Endothelial cell (in vitro differentiated cells): ENCODE measurements around the gene TRANK1. TPM values are rescaled to one million over a fixed set of nuclear protein-coding genes. Genes with fewer than 3 reads are reported as not detected.

Experiments used
- DNase-seq: peaks from one replicate; pipeline ENCODE4 v3.0.0; 2021; ENCODE audit warnings: low spot score
- H3K27ac Mint-ChIP-seq: one replicate; pipeline ENCODE4 v1.8.0; 2021; ENCODE audit warnings: mixed read lengths, inconsistent platforms; ENCODE audit not compliant: unreplicated experiment
- H3K27me3 Mint-ChIP-seq: one replicate; pipeline ENCODE4 v1.8.0; 2021; ENCODE audit warnings: mild to moderate bottlenecking, moderate library complexity, mixed read lengths, inconsistent platforms; ENCODE audit not compliant: unreplicated experiment
- H3K36me3 Mint-ChIP-seq: one replicate; pipeline ENCODE4 v1.8.0; 2021; ENCODE audit warnings: mild to moderate bottlenecking, low read depth, mixed read lengths, inconsistent platforms; ENCODE audit not compliant: unreplicated experiment
- H3K4me1 Mint-ChIP-seq: one replicate; pipeline ENCODE4 v1.8.0; 2021; ENCODE audit warnings: mild to moderate bottlenecking, mixed read lengths, inconsistent platforms; ENCODE audit not compliant: unreplicated experiment
- H3K4me3 Mint-ChIP-seq: one replicate; pipeline ENCODE4 v1.8.0; 2021; ENCODE audit warnings: mild to moderate bottlenecking, mixed read lengths, inconsistent platforms; ENCODE audit not compliant: unreplicated experiment
- H3K9me3 Mint-ChIP-seq: one replicate; pipeline ENCODE4 v1.8.0; 2021; ENCODE audit warnings: mixed read lengths, inconsistent platforms; ENCODE audit not compliant: unreplicated experiment
- CTCF ChIP-seq: fragments of 200-600 bp; sonication (generic); IDR thresholded peaks from one replicate; pipeline ENCODE4 v1.5.0; 2021; ENCODE audit warnings: antibody characterized with exemption; ENCODE audit not compliant: unreplicated experiment
- total RNA-seq: library from RNA; stranded (reverse); fragmentation: NEBNext Ultra II Directional; extraction: Animal tissue kit (Norgen Biotek cat#: 25700); gene quantifications from one replicate; pipeline ENCODE4 v1.2.1, GENCODE V29; 2021; ENCODE audit not compliant: unreplicated experiment

Gene TRANK1
- total RNA-seq, 1 donor from 2014 or later: 2.8 TPM

GRCh38 chr3:36874424-36874823 is 70.4 kb downstream of the TRANK1 start:
- Mint-ChIP-seq H3K4me1 (no peaks in the 10 kb centered on the region), H3K27ac (no peak overlapping the region), H3K4me3 (no peak overlapping the region), H3K27me3 (no peaks in the 10 kb centered on the region), H3K9me3 (no peaks in the 10 kb centered on the region), H3K36me3 (no peaks in the 10 kb centered on the region)
- no peak for DNase-seq
- no peak for TF ChIP-seq CTCF

- no peak for TF ChIP-seq CTCF
- no peak overlapping the region for H3K4me3 Mint-ChIP-seq
- H3K27me3 Mint-ChIP-seq: no peaks in the 10 kb centered on the region
- H3K36me3 Mint-ChIP-seq: no peaks in the 10 kb centered on the region
- H3K9me3 Mint-ChIP-seq: no peaks in the 10 kb centered on the region
- H3K4me1 Mint-ChIP-seq: no peaks in the 10 kb centered on the region
- H3K27ac Mint-ChIP-seq: no peak overlapping the region
- DNase-seq: no peak
These were observed 73.3 kb downstream of the TRANK1 start for GRCh38 chr3:36871379-36872126.

- H3K27ac Mint-ChIP-seq: no peak overlapping the region
- DNase-seq: peak; percentile 53
- H3K9me3 Mint-ChIP-seq: no peaks in the 10 kb centered on the region
- TF ChIP-seq CTCF: peak; percentile 87
- H3K36me3 Mint-ChIP-seq: no peaks in the 10 kb centered on the region
- H3K27me3 Mint-ChIP-seq: no peaks in the 10 kb centered on the region
- no peak overlapping the region for H3K4me3 Mint-ChIP-seq
- peaks cover 3% of the 10 kb centered on the region for H3K4me1 Mint-ChIP-seq
These were observed 76.0 kb downstream of the TRANK1 start for GRCh38 chr3:36868614-36869436.

- no peak for TF ChIP-seq CTCF
- no peak overlapping the region for H3K27ac Mint-ChIP-seq
- H3K4me3 Mint-ChIP-seq: no peak overlapping the region
- DNase-seq: no peak
- no peaks in the 10 kb centered on the region for H3K27me3 Mint-ChIP-seq
- H3K4me1 Mint-ChIP-seq: peaks cover 3% of the 10 kb centered on the region
- no peaks in the 10 kb centered on the region for H3K36me3 Mint-ChIP-seq
- H3K9me3 Mint-ChIP-seq: no peaks in the 10 kb centered on the region
These were observed 77.0 kb downstream of the TRANK1 start for GRCh38 chr3:36867810-36868209.

GRCh38 chr3:36866368-36866767 is 78.5 kb downstream of the TRANK1 start:
- Mint-ChIP-seq H3K27ac (no peak overlapping the region), H3K36me3 (no peaks in the 10 kb centered on the region), H3K4me1 (peaks cover 3% of the 10 kb centered on the region), H3K9me3 (no peaks in the 10 kb centered on the region), H3K4me3 (no peak overlapping the region), H3K27me3 (no peaks in the 10 kb centered on the region)
- DNase-seq: no peak
- no peak for TF ChIP-seq CTCF
